ENCODE results near the gene STOX2.

DNA sequence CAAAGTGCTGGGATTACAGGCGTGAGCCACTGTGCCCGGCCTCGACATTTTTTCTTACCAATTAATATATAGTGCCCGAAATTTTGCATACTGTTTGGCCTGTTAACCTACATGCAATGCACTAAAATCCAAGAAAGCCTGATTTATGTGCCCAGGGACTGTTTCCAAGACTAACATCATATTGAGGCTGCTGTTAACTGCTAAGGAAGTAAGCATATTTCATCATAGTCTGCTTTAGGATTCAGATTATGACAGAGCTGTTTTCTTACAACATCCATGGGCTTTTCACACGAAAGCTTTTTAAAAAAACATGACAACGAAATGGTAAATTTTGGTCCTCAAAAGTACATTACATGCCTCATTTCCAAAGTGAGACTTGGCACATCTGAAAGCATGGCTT, 84.4 kb downstream of the STOX2 start:
- no peak for TF ChIP-seq POLR2AphosphoS5 (IDR thresholded peaks at IDR 0.05; ENCODE audit: low read depth, low read length)
- TF ChIP-seq, protein P1, sequence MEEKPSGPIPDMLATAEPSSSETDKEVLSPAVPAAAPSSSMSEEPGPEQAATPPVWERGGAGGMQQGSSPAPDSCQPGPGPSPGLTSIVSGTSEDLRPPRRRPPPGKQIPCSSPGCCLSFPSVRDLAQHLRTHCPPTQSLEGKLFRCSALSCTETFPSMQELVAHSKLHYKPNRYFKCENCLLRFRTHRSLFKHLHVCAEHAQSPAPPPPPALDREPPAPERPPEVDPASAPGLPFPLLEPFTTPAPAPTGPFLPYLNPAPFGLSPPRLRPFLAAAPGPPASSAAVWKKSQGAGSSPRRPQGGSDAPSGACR (CRISPR knock-in tag; IDR thresholded peaks at IDR 0.05): no peak
- TF ChIP-seq, protein P2, sequence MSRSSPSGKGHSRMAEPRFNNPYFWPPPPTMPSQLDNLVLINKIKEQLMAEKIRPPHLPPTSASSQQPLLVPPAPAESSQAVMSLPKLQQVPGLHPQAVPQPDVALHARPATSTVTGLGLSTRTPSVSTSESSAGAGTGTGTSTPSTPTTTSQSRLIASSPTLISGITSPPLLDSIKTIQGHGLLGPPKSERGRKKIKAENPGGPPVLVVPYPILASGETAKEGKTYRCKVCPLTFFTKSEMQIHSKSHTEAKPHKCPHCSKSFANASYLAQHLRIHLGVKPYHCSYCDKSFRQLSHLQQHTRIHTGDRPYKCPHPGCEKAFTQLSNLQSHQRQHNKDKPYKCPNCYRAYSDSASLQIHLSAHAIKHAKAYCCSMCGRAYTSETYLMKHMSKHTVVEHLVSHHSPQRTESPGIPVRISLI (CRISPR knock-in tag; IDR thresholded peaks at IDR 0.05; ENCODE audit: borderline replicate concordance): no peak
